ENCODE results near the gene ICOS.
A peak's percentile ranks its signal among the peaks of the same experiment; 100 is the strongest.
"Not testable (repeated sequence)": the region's sequence is repeated elsewhere in the genome, so short reads cannot be mapped to it uniquely, and the experiment has no call there.

ICOS gene

GRCh38 chr2:203918839-203919238 lies 17.7 kb upstream of the ICOS start:
- no peak for DNase-seq

GRCh38 chr2:203925512-203926158 lies 10.9 kb upstream of the ICOS start:
- no peak for DNase-seq

GRCh38 chr2:203928849-203929248 lies 7.7 kb upstream of the ICOS start:
- DNase-seq = no peak

- DNase-seq = not testable (repeated sequence)
Observed at GRCh38 chr2:203931262-203931661, 5.3 kb upstream of the ICOS start.

GRCh38 chr2:203934041-203934492 lies 2.5 kb upstream of the ICOS start:
- peak; percentile 83 for DNase-seq

- DNase-seq = no peak
Observed at GRCh38 chr2:203934711-203935438, 1.7 kb upstream of the ICOS start.

GRCh38 chr2:203935568-203935967 lies 995 bp upstream of the ICOS start:
- DNase-seq = no peak

GRCh38 chr2:203936949-203937348 lies 386 bp downstream of the ICOS start:
- DNase-seq = no peak

GRCh38 chr2:203937788-203938187 lies 1.2 kb downstream of the ICOS start:
- no peak for DNase-seq

- no peak for DNase-seq
Observed at GRCh38 chr2:203940039-203940438, 3.5 kb downstream of the ICOS start.

GRCh38 chr2:203943493-203944382 lies 7.2 kb downstream of the ICOS start:
- DNase-seq = peak; percentile 80

- no peak for DNase-seq
Observed at GRCh38 chr2:203948733-203949132, 12.2 kb downstream of the ICOS start.

GRCh38 chr2:203949228-203949627 lies 12.7 kb downstream of the ICOS start:
- no peak for DNase-seq

- peak; percentile 82 for DNase-seq
Observed at GRCh38 chr2:203951366-203951902, 14.9 kb downstream of the ICOS start.

- DNase-seq = no peak
Observed at GRCh38 chr2:203959265-203959664, 22.7 kb downstream of the ICOS start.

- DNase-seq = no peak
Observed at GRCh38 chr2:203959672-203960071, 23.1 kb downstream of the ICOS start.

- DNase-seq = no peak
Observed at GRCh38 chr2:203960811-203961210, 24.2 kb downstream of the ICOS start.

- not testable (repeated sequence) for DNase-seq
Observed at GRCh38 chr2:203965190-203965589, 28.6 kb downstream of the ICOS start.

GRCh38 chr2:203971251-203971650 lies 34.7 kb downstream of the ICOS start:
- no peak for DNase-seq

GRCh38 chr2:203972066-203972465 lies 35.5 kb downstream of the ICOS start:
- no peak for DNase-seq

GRCh38 chr2:203973000-203973399 lies 36.4 kb downstream of the ICOS start:
- no peak for DNase-seq

GRCh38 chr2:203973676-203974075 lies 37.1 kb downstream of the ICOS start:
- DNase-seq = no peak

- DNase-seq = no peak
Observed at GRCh38 chr2:203975912-203976311, 39.3 kb downstream of the ICOS start.
